SK-N-SH (cell line): ENCODE measurements around the gene GDAP2. TPM values are rescaled to one million over a fixed set of nuclear protein-coding genes. Genes with fewer than 3 reads are reported as not detected.

ENCODE experiments used
- CTCF ChIA-PET: fragments of 300-600, 350-600 bp; formaldehyde crosslinking; extraction: SDS; loops from one replicate; lab custom pipeline; 2021; lab: Yijun Ruan, JAX
- POLR2A ChIA-PET: fragments of 350-600 bp; sonication (Branson Sonifier 250); formaldehyde crosslinking; extraction: SDS; loops from one replicate; lab custom pipeline; 2020; ENCODE audit warnings: antibody characterized with exemption, inconsistent platforms; lab: Yijun Ruan, JAX
- DNase-seq: peaks from one replicate; pipeline ENCODE4 v3.0.0; 2012
- H2AFZ ChIP-seq: fragments of 200-600 bp; sonication (generic); 2 replicates; pipeline ENCODE4 v1.8.1; 2016; ENCODE audit warnings: antibody characterized with exemption, mild to moderate bottlenecking, low read depth
- H3F3A ChIP-seq: fragments of 200-600 bp; sonication (generic); replicated peaks from 2 replicates; pipeline ENCODE3; 2016; ENCODE audit warnings: antibody characterized with exemption, mild to moderate bottlenecking; ENCODE audit not compliant: insufficient read depth
- H3K27ac ChIP-seq, 2 experiments: fragments of 200-500 bp in 1 of 2; fragments of 200-600 bp in 1 of 2; sonication (Bioruptor generic) in 1 of 2; sonication (generic), shearing (Covaris generic) in 1 of 2; 2 replicates each; pipeline versions ENCODE4 v1.5.1 to v1.6.1; 2014 to 2016; ENCODE audit warnings: low read depth in 2 of 2, inconsistent platforms in 1 of 2, low read length in 1 of 2, mild to moderate bottlenecking in 1 of 2, mixed read lengths in 1 of 2
- H3K27me3 ChIP-seq: fragments of 200-600 bp; sonication (generic), shearing (Covaris generic); 2 replicates; pipeline ENCODE4 v1.6.1; 2016; ENCODE audit warnings: mixed run types; ENCODE audit not compliant: insufficient read depth
- H3K36me3 ChIP-seq, 2 experiments: fragments of 200-500 bp in 1 of 2; fragments of 200-600 bp in 1 of 2; sonication (Bioruptor generic) in 1 of 2; sonication (generic) in 1 of 2; replicated peaks in 1 of 2; 2 replicates each; pipeline versions ENCODE3 to v1.5.1; 2014 to 2016; ENCODE audit warnings: low read length in 1 of 2, mild to moderate bottlenecking in 1 of 2; ENCODE audit not compliant: insufficient read depth in 2 of 2, control insufficient read depth in 1 of 2
- H3K4me1 ChIP-seq, 2 experiments: fragments of 200-500 bp in 1 of 2; fragments of 200-600 bp in 1 of 2; sonication (Bioruptor generic) in 1 of 2; sonication (generic), shearing (Covaris generic) in 1 of 2; 2 replicates each; pipeline versions ENCODE4 v1.5.1 to v1.6.1; 2014 to 2016; ENCODE audit warnings: low read depth in 1 of 2, low read length in 1 of 2, mixed run types in 1 of 2; ENCODE audit not compliant: insufficient read depth in 2 of 2, control insufficient read depth in 1 of 2
- H3K4me2 ChIP-seq: fragments of 200-600 bp; sonication (generic), shearing (Covaris generic); 2 replicates; pipeline ENCODE4 v1.6.1; 2017; ENCODE audit warnings: mixed run types
- H3K4me3 ChIP-seq, 2 experiments: fragments of 200-500 bp in 1 of 2; fragments of 200-600 bp in 1 of 2; sonication (Bioruptor generic) in 1 of 2; sonication (generic), shearing (Covaris generic) in 1 of 2; 2 replicates each; pipeline versions ENCODE4 v1.5.1 to v1.8.1; 2014 to 2016; ENCODE audit warnings: low read depth in 2 of 2, inconsistent platforms in 1 of 2, low read length in 1 of 2, mild to moderate bottlenecking in 1 of 2, mixed read lengths in 1 of 2, moderate library complexity in 1 of 2
- H3K79me2 ChIP-seq: fragments of 200-600 bp; sonication (generic); 2 replicates; pipeline ENCODE4 v1.8.1; 2017; ENCODE audit warnings: mild to moderate bottlenecking; ENCODE audit not compliant: insufficient read depth
- H3K9ac ChIP-seq: fragments of 200-600 bp; sonication (generic); 2 replicates; pipeline ENCODE4 v1.6.1; 2017; ENCODE audit warnings: mixed run types
- H3K9me2 ChIP-seq: fragments of 200-600 bp; sonication (generic); 2 replicates; pipeline ENCODE4 v1.6.1; 2017; ENCODE audit warnings: mixed run types
- H3K9me3 ChIP-seq: fragments of 200-600 bp; sonication (generic); 2 replicates; pipeline ENCODE4 v1.6.1; 2017; ENCODE audit warnings: mixed run types, mild to moderate bottlenecking, moderate library complexity
- H4K20me1 ChIP-seq: fragments of 200-600 bp; sonication (generic); 2 replicates; pipeline ENCODE4 v1.6.1; 2017; ENCODE audit warnings: mild to moderate bottlenecking, mixed run types; ENCODE audit not compliant: insufficient read depth
- CHD2 ChIP-seq: fragments of 150-350 bp; IDR thresholded peaks from 2 replicates; pipeline ENCODE4 v1.6.1; 2018; ENCODE audit warnings: low read length; ENCODE audit not compliant: partially characterized antibody
- ELF1 ChIP-seq: IDR thresholded peaks from 2 replicates; pipeline ENCODE4 v1.4.0; 2012
- EZH2phosphoT487 ChIP-seq: fragments of 200-600 bp; sonication (generic); IDR thresholded peaks from 2 replicates; pipeline ENCODE4 v1.6.1; 2017; ENCODE audit warnings: low read depth, mixed run types, mild to moderate bottlenecking, antibody characterized with exemption, moderate library complexity, borderline replicate concordance
- FOXM1 ChIP-seq: IDR thresholded peaks from 2 replicates; pipeline ENCODE4 v1.4.0; 2012; ENCODE audit warnings: low read depth, mild to moderate bottlenecking
- GATA2 ChIP-seq: sonication (generic); formaldehyde crosslinking; IDR thresholded peaks from 2 replicates; pipeline ENCODE4 v1.5.0; 2020; ENCODE audit warnings: mild to moderate bottlenecking, missing genetic modification reagents
- IRF3 ChIP-seq: fragments of 150-350 bp; IDR thresholded peaks from 2 replicates; pipeline ENCODE4 v1.6.1; 2016; ENCODE audit warnings: mild to moderate bottlenecking, low read depth, low read length
- RAD21 ChIP-seq: IDR thresholded peaks from 2 replicates; pipeline ENCODE4 v1.6.1; 2012; ENCODE audit warnings: mild to moderate bottlenecking, low read length
- TAF1 ChIP-seq: IDR thresholded peaks from 2 replicates; pipeline ENCODE4 v1.6.1; 2012; ENCODE audit warnings: low read depth, mild to moderate bottlenecking, low read length, moderate library complexity, borderline replicate concordance
- WGBS: methylation state at CpG from one replicate; pipeline ENCODE4 v1.1.6; 2017; ENCODE audit warnings: low lambda C conversion rate; 5-methylcytosine and 5-hydroxymethylcytosine counted together
- polyA plus RNA-seq, 3 experiments: library from polyadenylated mRNA; depleted of rRNA; stranded (reverse); fragments of >200 nt; gene quantifications; 2 replicates each; pipeline ENCODE4 v1.2.3, GENCODE V29; 2012
- TF ChIP-seq, protein P1 (sequence below): fragments of 200-600 bp; sonication (generic); IDR thresholded peaks from 2 replicates; pipeline ENCODE4 v1.6.1; 2017; ENCODE audit warnings: antibody characterized with exemption, mild to moderate bottlenecking, moderate library complexity
- TF ChIP-seq, protein P2 (sequence below): IDR thresholded peaks from 2 replicates; pipeline ENCODE4 v1.4.0; 2012; ENCODE audit warnings: low read depth, borderline replicate concordance
- TF ChIP-seq, protein P3 (sequence below): IDR thresholded peaks from 2 replicates; pipeline ENCODE4 v1.4.0; 2012; ENCODE audit warnings: low read depth, borderline replicate concordance
- TF ChIP-seq, protein P4 (sequence below): fragments of 150-350 bp; IDR thresholded peaks from 2 replicates; pipeline ENCODE4 v1.6.1; 2017; ENCODE audit warnings: antibody characterized with exemption, low read length, low read depth, borderline replicate concordance
- TF ChIP-seq, protein P5 (sequence below): IDR thresholded peaks from 2 replicates; pipeline ENCODE4; 2012

GDAP2 gene
- polyA plus RNA-seq, 1 of the 3 experiments (the other 2 are of a cell fraction): 5.6 TPM

GRCh38 chr1:117843791-117844190 lies 85.6 kb downstream of the GDAP2 start:
- H3K9ac ChIP-seq: no peak overlapping the region
- H3K36me3 ChIP-seq: peaks cover 0 to 8% of the 10 kb centered on the region in 2 experiments
- no peaks in the 10 kb centered on the region for H3K79me2 ChIP-seq
- 69% methylated on average over 1 of the region's 1 CpG for WGBS
- CTCF ChIA-PET: interaction anchor here (0.8 to 1.2 kb wide), 2 partner anchors 20 to 52 kb away, joined by 3 read pairs; no protein-coding TSS in a partner anchor
- H3F3A ChIP-seq: no peaks in the 10 kb centered on the region
- no peaks in the 10 kb centered on the region for H3K4me1 ChIP-seq
- H3K27ac ChIP-seq: no peak overlapping the region
- DNase-seq: no peak
- H3K27me3 ChIP-seq: no peaks in the 10 kb centered on the region
- H2AFZ ChIP-seq: no peak overlapping the region
- no peak overlapping the region for H3K4me3 ChIP-seq
- H3K9me2 ChIP-seq: no peaks in the 10 kb centered on the region
- no peak overlapping the region for H3K4me2 ChIP-seq
- no peaks in the 10 kb centered on the region for H3K9me3 ChIP-seq
- TF ChIP-seq, protein P1, sequence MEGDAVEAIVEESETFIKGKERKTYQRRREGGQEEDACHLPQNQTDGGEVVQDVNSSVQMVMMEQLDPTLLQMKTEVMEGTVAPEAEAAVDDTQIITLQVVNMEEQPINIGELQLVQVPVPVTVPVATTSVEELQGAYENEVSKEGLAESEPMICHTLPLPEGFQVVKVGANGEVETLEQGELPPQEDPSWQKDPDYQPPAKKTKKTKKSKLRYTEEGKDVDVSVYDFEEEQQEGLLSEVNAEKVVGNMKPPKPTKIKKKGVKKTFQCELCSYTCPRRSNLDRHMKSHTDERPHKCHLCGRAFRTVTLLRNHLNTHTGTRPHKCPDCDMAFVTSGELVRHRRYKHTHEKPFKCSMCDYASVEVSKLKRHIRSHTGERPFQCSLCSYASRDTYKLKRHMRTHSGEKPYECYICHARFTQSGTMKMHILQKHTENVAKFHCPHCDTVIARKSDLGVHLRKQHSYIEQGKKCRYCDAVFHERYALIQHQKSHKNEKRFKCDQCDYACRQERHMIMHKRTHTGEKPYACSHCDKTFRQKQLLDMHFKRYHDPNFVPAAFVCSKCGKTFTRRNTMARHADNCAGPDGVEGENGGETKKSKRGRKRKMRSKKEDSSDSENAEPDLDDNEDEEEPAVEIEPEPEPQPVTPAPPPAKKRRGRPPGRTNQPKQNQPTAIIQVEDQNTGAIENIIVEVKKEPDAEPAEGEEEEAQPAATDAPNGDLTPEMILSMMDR: no peak
- TF ChIP-seq ELF1 (no peak), IRF3 (no peak), GATA2 (CRISPR knock-in tag) (no peak), TAF1 (no peak), EZH2phosphoT487 (no peak), CHD2 (no peak)
- TF ChIP-seq, protein P2, sequence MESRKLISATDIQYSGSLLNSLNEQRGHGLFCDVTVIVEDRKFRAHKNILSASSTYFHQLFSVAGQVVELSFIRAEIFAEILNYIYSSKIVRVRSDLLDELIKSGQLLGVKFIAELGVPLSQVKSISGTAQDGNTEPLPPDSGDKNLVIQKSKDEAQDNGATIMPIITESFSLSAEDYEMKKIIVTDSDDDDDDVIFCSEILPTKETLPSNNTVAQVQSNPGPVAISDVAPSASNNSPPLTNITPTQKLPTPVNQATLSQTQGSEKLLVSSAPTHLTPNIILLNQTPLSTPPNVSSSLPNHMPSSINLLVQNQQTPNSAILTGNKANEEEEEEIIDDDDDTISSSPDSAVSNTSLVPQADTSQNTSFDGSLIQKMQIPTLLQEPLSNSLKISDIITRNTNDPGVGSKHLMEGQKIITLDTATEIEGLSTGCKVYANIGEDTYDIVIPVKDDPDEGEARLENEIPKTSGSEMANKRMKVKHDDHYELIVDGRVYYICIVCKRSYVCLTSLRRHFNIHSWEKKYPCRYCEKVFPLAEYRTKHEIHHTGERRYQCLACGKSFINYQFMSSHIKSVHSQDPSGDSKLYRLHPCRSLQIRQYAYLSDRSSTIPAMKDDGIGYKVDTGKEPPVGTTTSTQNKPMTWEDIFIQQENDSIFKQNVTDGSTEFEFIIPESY: no peak
- TF ChIP-seq, all 33 proteins: peak for 0
- no peaks in the 10 kb centered on the region for H4K20me1 ChIP-seq
- POLR2A ChIA-PET: no interaction called here

GRCh38 chr1:117842408-117843170 lies 86.8 kb downstream of the GDAP2 start:
- no peaks in the 10 kb centered on the region for H4K20me1 ChIP-seq
- no peaks in the 10 kb centered on the region for H3F3A ChIP-seq
- H2AFZ ChIP-seq: no peak overlapping the region
- H3K9me3 ChIP-seq: no peaks in the 10 kb centered on the region
- H3K4me2 ChIP-seq: no peak overlapping the region
- peaks cover 0 to 8% of the 10 kb centered on the region in 2 experiments for H3K36me3 ChIP-seq
- CTCF ChIA-PET: no interaction called here
- DNase-seq: no peak
- no peaks in the 10 kb centered on the region for H3K9me2 ChIP-seq
- H3K4me1 ChIP-seq: 0 out of 4 replicates have a peak, but pooled peaks cover 0 to 3% of the 10 kb centered on the region in 2 experiments
- no peak overlapping the region for H3K27ac ChIP-seq
- WGBS: 86% methylated on average over 1 of the region's 3 CpGs
- no peaks in the 10 kb centered on the region for H3K27me3 ChIP-seq
- no peak overlapping the region for H3K4me3 ChIP-seq
- no peaks in the 10 kb centered on the region for H3K79me2 ChIP-seq
- H3K9ac ChIP-seq: no peak overlapping the region
- POLR2A ChIA-PET: no interaction called here
- TF ChIP-seq, protein P1: no peak
- TF ChIP-seq, protein P3, sequence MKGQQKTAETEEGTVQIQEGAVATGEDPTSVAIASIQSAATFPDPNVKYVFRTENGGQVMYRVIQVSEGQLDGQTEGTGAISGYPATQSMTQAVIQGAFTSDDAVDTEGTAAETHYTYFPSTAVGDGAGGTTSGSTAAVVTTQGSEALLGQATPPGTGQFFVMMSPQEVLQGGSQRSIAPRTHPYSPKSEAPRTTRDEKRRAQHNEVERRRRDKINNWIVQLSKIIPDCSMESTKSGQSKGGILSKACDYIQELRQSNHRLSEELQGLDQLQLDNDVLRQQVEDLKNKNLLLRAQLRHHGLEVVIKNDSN: no peak
- TF ChIP-seq, protein P4, sequence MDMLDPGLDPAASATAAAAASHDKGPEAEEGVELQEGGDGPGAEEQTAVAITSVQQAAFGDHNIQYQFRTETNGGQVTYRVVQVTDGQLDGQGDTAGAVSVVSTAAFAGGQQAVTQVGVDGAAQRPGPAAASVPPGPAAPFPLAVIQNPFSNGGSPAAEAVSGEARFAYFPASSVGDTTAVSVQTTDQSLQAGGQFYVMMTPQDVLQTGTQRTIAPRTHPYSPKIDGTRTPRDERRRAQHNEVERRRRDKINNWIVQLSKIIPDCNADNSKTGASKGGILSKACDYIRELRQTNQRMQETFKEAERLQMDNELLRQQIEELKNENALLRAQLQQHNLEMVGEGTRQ: no peak
- TF ChIP-seq, protein P5, sequence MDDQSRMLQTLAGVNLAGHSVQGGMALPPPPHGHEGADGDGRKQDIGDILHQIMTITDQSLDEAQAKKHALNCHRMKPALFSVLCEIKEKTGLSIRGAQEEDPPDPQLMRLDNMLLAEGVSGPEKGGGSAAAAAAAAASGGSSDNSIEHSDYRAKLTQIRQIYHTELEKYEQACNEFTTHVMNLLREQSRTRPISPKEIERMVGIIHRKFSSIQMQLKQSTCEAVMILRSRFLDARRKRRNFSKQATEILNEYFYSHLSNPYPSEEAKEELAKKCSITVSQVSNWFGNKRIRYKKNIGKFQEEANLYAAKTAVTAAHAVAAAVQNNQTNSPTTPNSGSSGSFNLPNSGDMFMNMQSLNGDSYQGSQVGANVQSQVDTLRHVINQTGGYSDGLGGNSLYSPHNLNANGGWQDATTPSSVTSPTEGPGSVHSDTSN: no peak
- TF ChIP-seq RAD21: no peak
- no peak for TF ChIP-seq FOXM1
